Gastroesophageal sphincter (tissue), 3 donors: ENCODE data around the gene TPM1.

Experiments used
- CTCF ChIP-seq, 4 experiments: fragments of 200-600 bp in 2 of 4; fragments of 450-650 bp in 2 of 4; sonication (generic) in 1 of 4; IDR thresholded peaks; one replicate each; pipeline ENCODE4 v1.5.1; 2017 to 2019; ENCODE audit warnings: antibody characterized with exemption in 4 of 4, mild to moderate bottlenecking in 2 of 4, moderate library complexity in 2 of 4
- EP300 ChIP-seq: sonication (generic); formaldehyde crosslinking; IDR thresholded peaks from one replicate; pipeline ENCODE4 v1.6.1; 2017; ENCODE audit warnings: antibody characterized with exemption, mild to moderate bottlenecking
- POLR2A ChIP-seq, 2 donors: fragments of 450-650 bp; IDR thresholded peaks; one replicate each; pipeline ENCODE4 v1.6.1; 2017; ENCODE audit warnings: antibody characterized with exemption in 2 of 2, mild to moderate bottlenecking in 2 of 2, moderate library complexity in 1 of 2
- POLR2AphosphoS5 ChIP-seq: sonication (generic); formaldehyde crosslinking; IDR thresholded peaks from one replicate; pipeline ENCODE4 v1.6.1; 2017; ENCODE audit warnings: antibody characterized with exemption

- TF ChIP-seq CTCF (IDR thresholded peaks at IDR 0.05) (no peak), POLR2A (IDR thresholded peaks at IDR 0.05) (no peak), POLR2AphosphoS5 (peak; percentile 27), EP300 (no peak)
Measured at GRCh38 chr15:63107895-63108546, 65.5 kb downstream of the TPM1 start.
